ENCODE measurements around the gene PHACTR1.

DNA sequence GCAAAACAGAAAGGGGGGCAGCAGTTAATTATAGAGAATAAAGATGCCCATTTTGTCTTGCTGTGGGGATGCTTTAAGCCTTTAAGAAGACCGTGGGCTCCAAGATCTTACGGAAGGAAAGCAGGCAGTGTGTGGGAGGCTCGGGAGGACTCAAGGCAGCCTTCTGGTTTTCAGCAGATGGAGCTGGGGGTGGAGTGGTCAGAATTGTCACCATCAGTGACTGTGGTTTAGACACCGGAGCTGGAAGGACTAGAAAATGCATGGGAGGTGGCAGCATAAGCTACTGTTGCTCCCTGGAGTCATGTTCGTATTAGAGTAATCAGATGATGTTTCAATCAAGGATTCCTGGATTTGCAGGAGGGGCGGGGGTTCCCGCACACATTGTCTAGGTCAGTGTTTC, 3.7 kb downstream of the PHACTR1 start:
- TF ChIP-seq, protein P1, sequence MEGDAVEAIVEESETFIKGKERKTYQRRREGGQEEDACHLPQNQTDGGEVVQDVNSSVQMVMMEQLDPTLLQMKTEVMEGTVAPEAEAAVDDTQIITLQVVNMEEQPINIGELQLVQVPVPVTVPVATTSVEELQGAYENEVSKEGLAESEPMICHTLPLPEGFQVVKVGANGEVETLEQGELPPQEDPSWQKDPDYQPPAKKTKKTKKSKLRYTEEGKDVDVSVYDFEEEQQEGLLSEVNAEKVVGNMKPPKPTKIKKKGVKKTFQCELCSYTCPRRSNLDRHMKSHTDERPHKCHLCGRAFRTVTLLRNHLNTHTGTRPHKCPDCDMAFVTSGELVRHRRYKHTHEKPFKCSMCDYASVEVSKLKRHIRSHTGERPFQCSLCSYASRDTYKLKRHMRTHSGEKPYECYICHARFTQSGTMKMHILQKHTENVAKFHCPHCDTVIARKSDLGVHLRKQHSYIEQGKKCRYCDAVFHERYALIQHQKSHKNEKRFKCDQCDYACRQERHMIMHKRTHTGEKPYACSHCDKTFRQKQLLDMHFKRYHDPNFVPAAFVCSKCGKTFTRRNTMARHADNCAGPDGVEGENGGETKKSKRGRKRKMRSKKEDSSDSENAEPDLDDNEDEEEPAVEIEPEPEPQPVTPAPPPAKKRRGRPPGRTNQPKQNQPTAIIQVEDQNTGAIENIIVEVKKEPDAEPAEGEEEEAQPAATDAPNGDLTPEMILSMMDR (conservative IDR thresholded peaks at IDR 0.05; ENCODE audit: low read depth, low read length) = no peak
- TF ChIP-seq EZH2 (IDR thresholded peaks at IDR 0.05; ENCODE audit: borderline replicate concordance, low read depth, low read length, poor library complexity, severe bottlenecking) = no peak
